CD4-positive, alpha-beta T cell treated with Interleukin-4 for 1 hour (primary cell): ENCODE data around the gene PTBP1.
"Not testable (repeated sequence)": the region's sequence is repeated elsewhere in the genome, so short reads cannot be mapped to it uniquely, and the experiment has no call there.

Experiments used
- DNase-seq, 2 donors: peaks; one replicate each; pipeline ENCODE4 v3.0.0-alpha.2; 2020 to 2022

The PTBP1 gene

DNA sequence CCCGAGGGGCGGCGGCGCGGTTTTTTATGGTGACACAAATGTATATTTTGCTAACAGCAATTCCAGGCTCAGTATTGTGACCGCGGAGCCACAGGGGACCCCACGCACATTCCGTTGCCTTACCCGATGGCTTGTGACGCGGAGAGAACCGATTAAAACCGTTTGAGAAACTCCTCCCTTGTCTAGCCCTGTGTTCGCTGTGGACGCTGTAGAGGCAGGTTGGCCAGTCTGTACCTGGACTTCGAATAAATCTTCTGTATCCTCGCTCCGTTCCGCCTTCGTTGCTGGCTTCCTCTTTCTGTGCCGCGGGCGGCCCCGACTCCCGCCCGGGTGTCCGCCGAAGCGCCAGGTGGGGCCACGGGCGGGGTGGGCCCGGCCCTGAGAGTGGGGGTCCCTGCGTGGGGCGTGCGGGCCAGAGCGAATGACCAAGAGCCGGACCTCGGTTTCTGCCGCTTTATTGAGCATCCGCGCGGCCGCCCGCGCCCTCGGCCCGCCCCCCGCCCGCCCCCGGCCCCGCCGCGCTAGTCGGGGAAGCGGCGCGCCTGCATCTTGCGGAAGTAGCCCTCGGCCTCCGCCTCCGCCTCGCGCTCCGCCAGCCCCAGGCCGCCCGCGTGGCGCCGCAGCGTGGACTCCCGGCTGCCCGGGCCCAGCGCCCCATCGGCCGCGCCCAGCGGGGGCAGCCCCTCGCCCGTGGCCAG lies 14.9 kb downstream of the PTBP1 start:
- DNase-seq = no peak

DNA sequence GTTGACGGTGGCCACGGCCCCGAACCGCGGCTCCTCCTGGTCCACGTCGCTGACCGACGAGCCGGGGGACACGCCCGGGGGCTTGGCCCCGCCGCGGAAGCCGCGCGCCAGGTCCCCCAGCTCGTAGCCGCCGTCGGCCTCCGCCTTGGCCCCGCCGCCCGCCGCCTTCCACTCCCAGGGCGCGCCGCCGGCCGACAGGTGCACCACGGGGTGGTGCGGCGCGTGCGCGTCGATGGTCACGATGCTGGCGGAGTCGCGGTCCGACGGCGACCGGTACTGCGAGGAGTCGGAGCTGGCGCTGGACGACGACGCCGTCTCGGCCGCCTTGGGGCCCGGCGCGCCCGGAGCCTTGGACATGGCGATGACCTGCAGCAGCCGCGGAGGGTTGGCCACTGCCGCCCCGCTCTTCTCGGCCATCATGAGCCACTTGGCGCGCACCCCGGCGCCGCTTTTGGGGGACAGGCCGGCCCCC lies 15.5 kb downstream of the PTBP1 start:
- DNase-seq = no peak

DNA sequence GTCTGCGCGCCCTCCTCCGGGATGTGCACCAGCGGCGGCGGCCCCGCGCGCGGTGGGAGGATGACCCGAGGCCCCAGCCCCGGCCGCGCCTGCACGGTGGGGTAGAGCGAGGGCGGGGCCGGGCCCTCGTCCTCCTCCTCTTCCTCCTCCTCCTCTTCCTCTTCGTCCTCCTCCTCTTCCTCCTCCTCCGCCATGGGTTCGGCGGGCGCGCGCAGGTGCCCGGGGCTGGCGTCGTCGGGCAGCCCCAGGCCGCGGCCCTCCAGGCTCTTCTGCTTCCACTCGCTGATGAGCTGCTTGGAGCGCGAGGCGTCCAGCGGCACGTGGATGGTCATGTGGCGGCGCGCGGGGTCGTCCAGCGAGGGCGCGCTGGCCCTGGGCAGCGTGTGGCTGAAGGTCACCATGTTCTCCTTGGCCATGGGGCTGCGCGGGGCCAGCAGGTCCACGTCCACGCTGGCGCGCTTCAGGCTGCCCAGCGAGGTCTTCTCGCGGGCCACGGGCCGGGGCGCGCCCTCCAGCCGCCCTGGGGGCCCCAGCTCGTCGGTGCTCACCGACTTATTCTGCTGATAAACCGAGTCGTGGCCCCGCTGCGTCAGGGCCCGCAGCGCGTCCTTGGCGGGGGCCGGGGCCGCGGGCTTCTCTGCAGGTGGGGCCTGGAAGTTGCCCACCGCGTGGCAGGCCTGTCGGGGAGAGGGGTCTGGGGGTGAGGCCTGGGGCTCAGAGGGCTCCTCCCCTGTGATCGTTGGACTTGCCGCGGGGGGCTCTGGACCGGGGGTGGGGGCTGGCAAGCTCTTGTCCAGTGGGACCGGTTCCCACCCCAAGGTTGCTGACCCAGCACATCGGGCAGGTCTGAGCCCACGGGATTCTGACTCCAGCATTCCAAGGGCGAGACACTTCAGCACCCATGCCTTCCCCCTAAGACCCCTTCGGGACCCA lies 16.2 kb downstream of the PTBP1 start:
- DNase-seq = no peak

DNA sequence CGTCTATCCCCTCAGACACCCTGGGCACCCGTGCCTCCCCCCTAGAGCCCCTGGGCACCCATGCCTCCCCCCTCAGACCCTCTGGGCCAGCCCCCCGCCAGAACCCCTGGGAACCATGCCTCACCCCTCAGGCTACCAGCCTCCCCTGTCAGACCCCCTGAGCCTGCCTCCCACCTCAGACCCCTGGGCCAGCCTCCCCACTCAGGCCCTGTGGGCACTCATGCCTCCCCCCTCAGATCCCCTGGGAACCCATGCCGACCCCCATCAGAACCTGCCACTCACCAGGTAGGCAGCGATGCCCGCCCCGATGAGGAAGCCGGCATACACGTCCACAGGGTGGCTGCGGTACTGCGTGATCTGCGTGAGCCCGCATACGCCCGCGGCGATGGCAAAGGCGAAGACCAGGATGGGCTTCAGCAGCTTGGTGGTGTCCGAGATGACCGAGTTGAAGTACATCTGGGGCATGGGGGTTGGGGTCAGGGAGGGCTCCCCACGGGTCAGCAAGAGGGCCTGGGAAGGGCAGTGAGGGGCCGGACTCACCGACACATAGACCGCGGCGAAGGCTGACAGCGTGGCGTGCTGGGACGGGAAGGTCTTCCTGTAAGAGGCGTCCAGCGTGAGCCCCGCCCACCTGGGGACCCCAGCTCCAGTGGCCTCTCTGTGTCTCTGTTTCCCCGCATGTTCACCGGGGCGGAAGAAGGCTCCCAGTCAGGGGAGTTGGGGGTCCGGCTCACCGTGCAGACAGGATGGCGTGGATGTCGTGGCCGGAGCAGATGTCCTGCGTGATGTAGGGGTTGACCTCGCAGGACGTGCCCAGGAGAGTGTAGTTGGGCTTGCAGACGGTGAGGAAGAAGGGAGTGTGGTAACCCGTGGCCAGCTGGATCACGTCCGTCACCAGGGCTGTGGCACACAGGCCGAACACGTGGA lies 17.2 kb downstream of the PTBP1 start:
- no peak for DNase-seq

DNA sequence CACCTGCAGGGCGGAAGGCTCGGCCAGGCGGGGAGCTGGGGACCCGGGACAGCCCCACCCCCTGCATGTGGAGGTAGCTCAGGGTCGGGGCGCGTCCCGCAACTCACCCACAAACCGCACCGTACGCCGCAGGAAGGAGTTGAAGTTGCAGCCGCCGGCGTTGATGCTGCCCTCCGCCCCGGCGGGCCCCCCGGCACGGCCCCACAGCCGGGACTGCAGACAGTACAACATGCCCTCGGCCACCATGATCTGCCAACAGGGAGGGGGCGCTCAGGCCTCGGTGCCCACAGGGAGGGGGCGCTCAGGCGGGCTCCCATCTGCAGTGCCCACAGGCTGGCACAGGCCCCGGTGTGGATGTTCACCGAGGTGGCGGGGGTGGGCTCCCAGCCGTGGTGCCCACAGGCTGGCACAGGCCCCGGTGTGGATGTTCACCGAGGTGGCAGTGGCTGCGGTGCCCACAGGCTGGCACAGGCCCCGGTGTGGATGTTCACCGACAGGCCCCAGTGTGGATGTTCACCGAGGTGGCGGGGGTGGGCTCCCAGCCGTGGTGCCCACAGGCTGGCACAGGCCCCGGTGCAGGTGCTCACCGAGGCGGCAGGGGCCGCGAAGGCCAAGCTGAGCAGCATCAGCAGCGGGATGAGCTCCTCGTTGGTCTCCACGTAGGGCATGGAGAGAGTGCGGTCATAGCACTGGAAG lies 18.0 kb downstream of the PTBP1 start:
- DNase-seq = no peak

DNA sequence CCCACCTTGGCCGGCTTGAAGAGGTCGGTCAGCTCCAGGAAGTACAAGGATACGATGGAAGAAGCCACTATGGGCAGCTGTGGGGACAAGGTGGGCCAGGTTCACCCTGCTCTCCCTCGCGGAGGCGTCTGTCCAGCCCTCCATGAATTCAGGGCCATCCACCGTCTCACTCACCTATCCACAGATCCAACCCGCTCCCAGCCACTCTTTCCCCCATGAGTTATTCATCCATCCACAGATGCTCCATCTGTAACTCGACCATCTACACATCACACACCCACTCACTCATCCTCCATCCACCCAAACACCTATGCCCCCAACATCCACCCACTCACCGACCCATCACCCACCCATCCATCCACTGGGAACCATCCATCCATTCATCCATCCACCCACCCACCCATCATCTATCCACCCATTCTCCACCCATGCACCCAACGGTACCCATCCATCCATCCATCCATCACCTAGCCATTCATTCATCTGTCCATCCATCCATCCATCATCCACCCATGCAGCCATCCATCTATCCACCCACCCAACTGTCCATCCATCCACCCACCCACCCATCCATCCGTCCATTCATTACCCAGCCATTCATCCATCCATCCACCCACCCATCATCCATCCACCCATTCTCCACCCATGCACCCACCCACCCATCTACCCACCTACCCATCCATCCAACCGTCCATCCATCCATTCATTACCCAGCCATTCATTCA lies 18.7 kb downstream of the PTBP1 start:
- DNase-seq = no peak

DNA sequence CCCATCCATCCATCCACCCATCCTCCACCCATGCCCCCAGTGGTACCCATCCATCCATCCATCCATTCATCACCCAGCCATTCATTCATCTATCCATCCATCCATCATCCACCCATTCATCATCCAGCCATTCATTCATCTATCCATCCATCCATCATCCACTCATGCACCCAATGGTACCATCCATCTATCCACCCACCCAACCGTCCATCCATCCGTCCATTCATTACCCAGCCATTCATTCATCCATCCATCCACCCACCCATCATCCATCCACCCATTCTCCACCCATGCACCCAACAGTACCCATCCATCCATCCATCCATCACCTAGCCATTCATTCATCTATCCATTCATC lies 19.2 kb downstream of the PTBP1 start:
- no peak for DNase-seq

DNA sequence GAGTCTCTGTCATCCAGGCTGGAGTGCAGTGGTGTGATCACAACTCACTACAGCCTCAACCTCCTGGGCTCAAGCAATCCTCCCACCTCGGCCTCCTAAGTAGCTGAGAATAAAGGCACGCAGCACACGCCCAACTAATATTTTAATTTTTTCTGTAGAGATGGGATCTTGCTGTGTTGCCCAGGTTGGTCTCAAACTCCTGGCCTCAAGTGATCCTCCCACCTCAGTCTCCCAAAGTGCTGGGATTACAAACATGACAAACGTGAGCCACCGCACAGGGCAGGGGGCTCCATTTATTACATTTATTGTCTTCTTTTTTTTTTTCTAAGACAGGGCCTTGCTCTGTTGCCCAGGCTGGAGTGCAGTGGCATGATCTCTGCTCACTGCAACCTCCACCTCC lies 23.0 kb downstream of the PTBP1 start:
- DNase-seq = not testable (repeated sequence)

DNA sequence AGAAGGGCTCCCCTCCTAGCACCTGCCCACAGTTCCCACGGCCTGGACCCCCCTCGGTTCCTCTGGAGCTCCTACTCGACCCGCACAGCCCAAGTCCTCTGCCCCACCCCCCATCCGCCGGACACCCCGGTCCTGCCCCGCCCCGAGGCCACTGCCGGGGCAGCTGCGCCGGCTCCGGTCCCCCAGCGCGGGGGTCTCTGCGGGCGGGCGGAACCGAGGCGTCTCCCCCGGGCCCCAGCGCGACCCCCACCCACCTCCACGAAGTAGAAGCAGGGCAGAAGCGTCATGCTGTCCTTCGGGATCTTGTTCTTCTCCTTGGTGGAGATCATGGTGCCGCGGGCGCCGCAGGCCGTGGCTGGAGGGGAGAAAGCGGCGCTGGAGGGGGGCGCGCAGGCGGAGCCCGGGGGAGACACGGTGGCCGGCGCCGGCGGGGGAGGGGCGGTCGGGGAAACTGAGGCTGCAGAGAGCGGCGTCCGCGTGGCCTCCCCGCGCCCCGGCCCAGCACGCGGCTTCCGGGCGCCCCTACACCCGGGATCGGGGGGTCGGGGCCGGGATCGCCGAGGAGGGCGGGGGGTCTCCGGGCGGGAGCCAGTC lies 24.1 kb downstream of the PTBP1 start:
- DNase-seq = no peak

DNA sequence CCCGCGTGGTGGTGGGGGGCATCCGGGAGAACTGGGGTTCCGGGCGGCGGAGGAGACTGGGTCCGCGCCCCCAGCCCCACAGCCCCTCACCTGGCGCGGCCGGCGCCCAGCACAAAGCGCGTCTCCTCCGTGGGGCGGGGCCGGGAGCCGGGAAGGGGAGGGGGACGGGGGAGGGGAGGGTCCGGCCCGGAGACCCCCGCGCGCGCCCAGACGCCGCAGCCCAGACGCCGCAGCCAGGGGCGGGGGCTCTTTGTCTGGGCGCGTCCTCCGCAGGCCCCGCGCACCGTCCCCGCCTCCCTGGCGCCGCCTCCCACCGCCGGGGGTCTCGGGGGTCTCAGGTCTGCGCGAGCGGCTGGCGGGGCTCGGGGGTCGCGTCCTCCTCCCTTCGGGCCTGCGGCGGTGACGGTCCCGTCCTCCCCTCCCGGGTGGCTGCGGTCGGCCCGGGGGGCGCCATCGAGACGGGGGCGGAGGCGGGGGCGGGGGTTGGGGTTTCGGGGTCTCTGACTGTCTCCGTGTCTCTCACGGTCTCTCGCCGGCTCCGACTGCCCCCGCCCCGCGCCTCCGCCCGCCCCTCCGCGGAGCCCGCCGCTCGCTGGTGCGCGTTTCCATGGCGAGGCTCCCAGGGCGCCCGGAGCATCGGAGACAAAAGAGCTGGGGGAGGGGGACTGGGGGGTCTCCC lies 24.7 kb downstream of the PTBP1 start, which contains the start of gene PLPPR3:
Gene PLPPR3, minus strand, starts transcription at position 131 of the 679 bp plus-strand sequence. CDS start 396 bp downstream, outside the sequence.
- no peak for DNase-seq

DNA sequence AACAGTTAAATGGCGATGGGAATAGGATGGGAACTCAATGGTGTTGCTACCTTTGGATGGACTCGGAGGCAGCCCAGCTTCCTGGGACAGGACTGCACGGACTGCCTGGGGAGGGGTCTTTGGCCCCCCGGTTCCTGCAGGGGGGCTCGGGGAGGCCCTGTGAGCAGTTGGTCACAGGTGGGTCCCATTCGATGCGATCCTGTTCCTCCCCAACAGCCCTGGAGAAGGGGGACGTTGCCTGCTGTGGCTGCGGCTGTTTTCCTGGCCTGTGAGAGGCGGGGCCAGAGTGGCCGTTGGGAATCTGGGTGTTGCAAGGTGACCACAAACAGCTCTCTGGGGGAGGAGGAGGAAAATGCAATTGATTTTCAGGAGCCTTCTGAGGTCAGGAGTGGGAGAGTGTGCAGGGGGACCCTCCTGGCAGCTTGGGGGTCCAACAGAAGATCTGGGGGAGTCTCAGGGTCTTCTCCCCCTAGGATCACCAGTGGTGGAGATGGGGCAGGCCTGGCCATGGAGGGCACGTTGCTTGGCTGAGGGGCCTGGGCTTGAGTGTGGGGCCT lies 26.4 kb downstream of the PTBP1 start:
- no peak for DNase-seq

DNA sequence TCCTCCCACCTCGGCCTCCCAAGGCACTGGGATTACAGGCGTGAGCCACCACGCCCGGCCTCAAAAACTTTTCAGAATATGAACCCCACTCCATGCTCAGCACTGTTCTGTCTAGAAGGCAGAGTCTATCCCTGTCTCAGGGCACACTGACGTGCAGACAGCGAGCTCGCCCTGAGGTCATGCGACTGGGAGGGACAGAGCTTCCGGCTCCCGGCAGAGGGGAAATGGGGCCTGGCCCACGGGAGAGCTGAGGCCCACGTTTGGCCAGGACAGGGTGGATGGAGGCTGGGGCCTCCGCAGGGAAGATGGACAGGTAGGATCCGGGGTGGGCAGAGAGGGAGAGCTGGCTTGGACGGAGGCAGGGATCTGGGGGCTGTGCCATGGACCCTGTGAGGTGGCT lies 27.6 kb downstream of the PTBP1 start:
- no peak for DNase-seq

DNA sequence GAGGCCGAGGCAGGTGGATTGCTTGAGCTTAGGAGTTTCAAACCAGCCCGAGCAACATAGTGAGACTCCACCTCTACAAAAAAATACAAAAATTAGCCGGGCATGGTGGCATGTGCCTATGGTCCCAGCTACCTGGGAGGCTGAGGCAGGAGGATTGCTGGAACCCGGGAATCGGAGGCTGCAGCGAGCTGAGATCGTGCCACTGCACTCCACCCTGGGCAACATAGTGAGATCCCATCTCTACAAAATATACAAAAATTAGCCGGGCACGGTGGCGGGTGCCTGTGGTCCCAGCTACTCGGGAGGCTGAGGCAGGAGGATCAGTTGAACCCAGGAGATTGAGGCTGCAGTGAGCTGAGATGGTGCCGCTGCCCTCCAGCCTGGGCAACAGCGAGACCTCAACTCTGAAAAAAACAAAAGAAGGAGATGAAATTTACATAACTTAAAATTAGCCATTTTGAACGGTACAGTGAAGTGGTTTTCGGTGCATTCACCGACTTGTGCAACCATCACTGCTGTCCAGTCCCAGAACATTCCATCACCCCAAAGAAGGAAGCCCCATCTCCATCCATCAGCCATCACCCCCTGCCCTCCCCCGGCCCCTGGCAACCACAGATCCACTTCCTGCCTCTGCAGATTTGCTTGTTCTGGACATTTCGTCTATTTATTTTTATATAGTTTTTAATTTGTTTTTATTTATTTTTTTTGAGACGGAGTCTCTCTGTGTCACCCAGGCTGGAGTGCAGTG lies 28.8 kb downstream of the PTBP1 start:
- DNase-seq = no peak

DNA sequence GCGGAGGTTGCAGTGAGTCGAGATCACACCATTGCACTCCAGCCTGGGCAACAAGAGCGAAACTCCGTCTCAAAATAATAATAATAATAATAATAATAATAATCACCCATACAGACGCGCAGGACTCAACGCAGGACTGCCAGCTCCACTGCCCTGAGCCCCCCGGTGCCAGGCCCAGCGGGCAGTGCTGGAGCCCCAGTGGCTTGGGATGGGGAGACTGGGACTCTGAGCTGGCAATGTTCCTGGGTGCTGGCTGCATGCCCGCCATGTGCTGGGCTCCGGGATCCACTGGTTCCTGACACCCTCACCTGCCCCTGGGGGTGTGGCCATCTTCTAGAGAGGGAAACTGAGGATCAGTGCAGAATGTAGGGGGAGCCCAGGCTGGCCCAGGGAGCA lies 30.1 kb downstream of the PTBP1 start:
- DNase-seq = no peak

DNA sequence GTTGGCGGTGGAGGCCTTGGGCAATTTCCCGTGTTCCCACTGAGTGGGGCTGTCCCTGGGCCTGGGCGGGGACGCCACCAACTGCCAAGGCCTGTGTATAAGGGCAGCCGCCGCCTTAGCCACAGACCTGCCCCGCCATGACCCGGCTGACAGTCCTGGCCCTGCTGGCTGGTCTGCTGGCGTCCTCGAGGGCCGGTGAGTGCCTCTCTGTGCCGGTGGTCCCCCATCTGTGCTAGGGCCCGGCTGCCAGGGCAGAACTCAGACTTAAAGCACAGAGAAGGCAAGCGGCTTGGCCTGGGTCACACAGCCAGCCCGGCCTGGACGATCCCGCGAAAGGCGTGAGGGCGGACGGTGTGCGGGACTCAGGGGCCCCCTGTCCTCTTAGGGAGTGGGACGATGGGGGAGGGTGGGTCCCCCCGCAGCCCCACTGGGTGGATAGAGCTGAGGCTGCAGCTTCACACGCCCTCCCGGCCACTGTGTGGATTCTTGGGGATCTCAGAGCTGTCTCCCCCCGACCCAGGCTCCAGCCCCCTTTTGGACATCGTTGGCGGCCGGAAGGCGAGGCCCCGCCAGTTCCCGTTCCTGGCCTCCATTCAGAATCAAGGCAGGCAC lies 30.6 kb downstream of the PTBP1 start, which contains the start of gene AZU1:
Gene AZU1, plus strand, starts transcription at position 128 of the 612 bp plus-strand sequence. Its CDS starts 10 bp downstream, at position 138.
- DNase-seq = no peak

DNA sequence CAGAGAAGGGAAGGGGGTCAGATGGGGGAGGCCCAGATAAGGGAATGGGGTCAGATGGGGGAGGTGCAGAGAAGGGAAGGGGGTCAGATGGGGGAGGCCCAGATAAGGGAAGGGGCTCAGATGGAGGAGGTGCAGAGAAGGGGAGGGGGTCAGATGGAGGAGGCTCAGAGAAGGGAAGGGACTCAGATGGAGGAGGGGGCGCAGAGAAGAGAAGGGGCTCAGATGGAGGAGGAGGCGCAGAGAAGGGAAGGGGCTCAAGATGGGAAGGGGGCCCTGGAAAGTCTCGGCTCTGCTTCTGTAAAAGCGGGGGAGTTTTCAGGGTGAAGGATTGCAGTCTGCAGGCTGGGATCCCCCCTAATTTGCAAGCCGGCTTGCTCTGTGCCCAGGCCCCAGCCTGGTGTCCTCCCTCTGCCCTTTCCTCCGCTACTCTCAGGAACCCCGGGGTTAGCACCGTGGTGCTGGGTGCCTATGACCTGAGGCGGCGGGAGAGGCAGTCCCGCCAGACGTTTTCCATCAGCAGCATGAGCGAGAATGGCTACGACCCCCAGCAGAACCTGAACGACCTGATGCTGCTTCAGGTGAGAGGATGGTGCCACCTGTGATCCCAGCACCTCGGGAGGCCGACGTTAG lies 32.0 kb downstream of the PTBP1 start:
- DNase-seq = no peak

DNA sequence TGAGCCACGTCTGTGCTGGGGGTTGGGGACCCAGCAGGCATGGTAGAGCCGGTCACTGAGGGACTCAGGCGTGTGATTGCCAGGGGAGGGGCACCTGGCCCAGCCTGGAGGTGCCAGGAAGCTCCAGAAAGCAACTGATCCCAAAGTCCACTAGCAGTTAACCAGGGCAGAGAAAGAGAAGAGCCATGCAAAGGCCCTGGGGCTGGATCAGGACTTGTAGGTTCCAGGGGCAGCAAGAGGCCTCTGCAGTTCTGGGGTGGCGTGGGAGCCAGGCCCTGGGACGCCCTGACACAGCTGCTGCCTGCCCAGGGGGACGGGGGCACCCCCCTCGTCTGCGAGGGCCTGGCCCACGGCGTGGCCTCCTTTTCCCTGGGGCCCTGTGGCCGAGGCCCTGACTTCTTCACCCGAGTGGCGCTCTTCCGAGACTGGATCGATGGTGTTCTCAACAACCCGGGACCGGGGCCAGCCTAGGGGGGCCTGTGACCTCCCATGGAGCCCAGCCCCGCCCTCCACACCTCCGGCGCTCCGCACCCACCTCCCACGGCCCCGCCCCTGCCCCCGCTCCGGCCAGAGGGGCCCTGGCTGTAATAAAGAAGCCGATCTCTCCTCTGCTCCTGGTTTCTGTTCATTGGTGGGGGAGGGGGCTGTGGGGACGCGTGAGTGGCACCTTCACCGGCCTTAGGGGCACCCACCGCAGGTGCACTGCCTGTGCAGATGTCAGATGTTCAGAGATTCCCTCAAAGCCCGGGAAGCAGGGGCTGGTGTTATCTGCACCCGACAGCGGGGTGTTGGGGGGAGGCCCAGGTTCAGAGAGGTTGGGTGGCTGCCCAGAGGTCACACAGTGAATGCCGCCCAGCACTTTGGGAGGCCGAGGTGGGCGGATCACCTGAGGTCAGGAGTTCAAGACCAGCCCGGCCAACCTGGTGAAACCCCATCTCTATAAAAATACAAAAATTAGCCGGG lies 34.4 kb downstream of the PTBP1 start:
- DNase-seq = no peak
